GM23338 (cell line): ENCODE measurements around the gene STOM. TPM values are rescaled to one million over a fixed set of nuclear protein-coding genes. Genes with fewer than 3 reads are reported as not detected.

Experiments
- ATAC-seq: fragments of 200-7000 bp; cut with Tn5 transposase; 3 replicates; pipeline ENCODE4 v1.9.1; 2020
- DNase-seq: peaks from one replicate; pipeline ENCODE4 v3.0.0-alpha.2; 2015; ENCODE audit warnings: low spot score
- H2AFZ ChIP-seq: fragments of 200-600 bp; sonication (generic); 2 replicates; pipeline ENCODE4 v1.8.0; 2016; ENCODE audit warnings: antibody characterized with exemption, mild to moderate bottlenecking, moderate library complexity
- H3F3A ChIP-seq: fragments of 200-600 bp; sonication (generic); replicated peaks from 2 replicates; pipeline ENCODE4 v1.8.0; 2017; ENCODE audit warnings: antibody characterized with exemption, mixed run types, low read depth
- H3K27ac ChIP-seq: fragments of 200-600 bp; sonication (generic); 2 replicates; pipeline ENCODE4 v1.6.1; 2016; ENCODE audit warnings: low read depth
- H3K27me3 ChIP-seq: fragments of 200-600 bp; sonication (generic); 2 replicates; pipeline ENCODE4 v1.8.0; 2016; ENCODE audit warnings: mild to moderate bottlenecking, mixed run types, moderate library complexity; ENCODE audit not compliant: insufficient read depth
- H3K36me3 ChIP-seq: fragments of 200-600 bp; sonication (generic); 2 replicates; pipeline ENCODE4 v1.8.0; 2016; ENCODE audit warnings: mild to moderate bottlenecking; ENCODE audit not compliant: insufficient read depth
- H3K4me1 ChIP-seq: fragments of 200-600 bp; sonication (generic); 2 replicates; pipeline ENCODE4 v1.8.0; 2016; ENCODE audit warnings: mild to moderate bottlenecking, moderate library complexity; ENCODE audit not compliant: insufficient read depth
- H3K4me2 ChIP-seq: fragments of 200-600 bp; sonication (generic); 2 replicates; pipeline ENCODE4 v1.7.1; 2017; ENCODE audit warnings: mixed run types
- H3K4me3 ChIP-seq: fragments of 200-600 bp; sonication (generic); 2 replicates; pipeline ENCODE4 v1.6.1; 2016; ENCODE audit warnings: mixed run types
- H3K79me2 ChIP-seq: fragments of 200-600 bp; sonication (generic); replicated peaks from 2 replicates; pipeline ENCODE4 v1.8.0; 2017; ENCODE audit warnings: mild to moderate bottlenecking; ENCODE audit not compliant: insufficient read depth
- H3K9me2 ChIP-seq: fragments of 200-600 bp; sonication (generic); 2 replicates; pipeline ENCODE4 v1.8.0; 2017; ENCODE audit not compliant: insufficient read depth
- H4K20me1 ChIP-seq: fragments of 200-600 bp; sonication (generic); replicated peaks from 2 replicates; pipeline ENCODE4 v1.8.0; 2017; ENCODE audit warnings: mild to moderate bottlenecking; ENCODE audit not compliant: insufficient read depth
- H3K27ac Mint-ChIP-seq: 2 replicates; pipeline ENCODE4 v1.8.0; 2020; ENCODE audit warnings: inconsistent platforms, mild to moderate bottlenecking, moderate library complexity, mixed read lengths
- H3K27me3 Mint-ChIP-seq: 3 replicates; pipeline ENCODE4 v1.8.0; 2022; ENCODE audit warnings: low read depth, mild to moderate bottlenecking, moderate library complexity, mixed read lengths, inconsistent platforms; ENCODE audit not compliant: insufficient read depth, poor library complexity
- H3K36me3 Mint-ChIP-seq: 3 replicates; pipeline ENCODE4 v1.8.0; 2021; ENCODE audit warnings: low read depth, mild to moderate bottlenecking, inconsistent platforms, moderate library complexity, mixed read lengths
- H3K4me1 Mint-ChIP-seq: 3 replicates; pipeline ENCODE4 v1.8.0; 2020; ENCODE audit warnings: mild to moderate bottlenecking, inconsistent platforms, mixed read lengths
- H3K4me3 Mint-ChIP-seq: 3 replicates; pipeline ENCODE4 v1.8.0; 2021; ENCODE audit warnings: moderate library complexity, mild to moderate bottlenecking, inconsistent platforms, mixed read lengths
- H3K9me3 Mint-ChIP-seq: 3 replicates; pipeline ENCODE4 v1.8.0; 2020; ENCODE audit warnings: moderate library complexity, mild to moderate bottlenecking, inconsistent platforms, mixed read lengths
- EZH2phosphoT487 ChIP-seq: fragments of 200-600 bp; sonication (generic); IDR thresholded peaks from one replicate; pipeline ENCODE4 v1.8.1; 2018; ENCODE audit warnings: antibody characterized with exemption; ENCODE audit not compliant: unreplicated experiment
- JUNB ChIP-seq: IDR thresholded peaks from one replicate; pipeline ENCODE4 v1.6.1; 2016; ENCODE audit warnings: antibody characterized with exemption; ENCODE audit not compliant: unreplicated experiment
- NANOG ChIP-seq: IDR thresholded peaks from 2 replicates; pipeline ENCODE4 v1.6.1; 2016; ENCODE audit warnings: antibody characterized with exemption, borderline replicate concordance
- POLR2AphosphoS5 ChIP-seq: IDR thresholded peaks from 2 replicates; pipeline ENCODE4 v1.6.1; 2016; ENCODE audit warnings: antibody characterized with exemption, low read depth
- REST ChIP-seq: IDR thresholded peaks from one replicate; pipeline ENCODE4 v1.6.1; 2018; ENCODE audit warnings: antibody characterized with exemption; ENCODE audit not compliant: unreplicated experiment
- STAT1 ChIP-seq: IDR thresholded peaks from one replicate; pipeline ENCODE4 v1.6.1; 2016; ENCODE audit warnings: antibody characterized with exemption; ENCODE audit not compliant: unreplicated experiment
- polyA plus RNA-seq: library from polyadenylated mRNA; unstranded; fragments of >200 nt; fragmentation: Nextera tagmentation; extraction: Ambion mirVana; gene quantifications from 2 replicates; pipeline ENCODE4 v1.2.1, GENCODE V29; 2016
- total RNA-seq: library from RNA; depleted of rRNA; stranded (reverse); fragments of >200 nt; shearing (Covaris generic); gene quantifications from 2 replicates; pipeline ENCODE4 v1.2.3, GENCODE V29; 2014
- TF ChIP-seq, protein P1 (sequence below), 2 experiments: fragments of 200-600 bp in 1 of 2; sonication (generic) in 1 of 2; conservative IDR thresholded peaks; 2 replicates each; pipeline versions ENCODE4 v1.5.1 to v1.6.1; 2016 to 2017; ENCODE audit warnings: antibody characterized with exemption in 2 of 2, low read depth in 2 of 2, mild to moderate bottlenecking in 2 of 2, moderate library complexity in 1 of 2
- TF ChIP-seq, protein P2 (sequence below): IDR thresholded peaks from 2 replicates; pipeline ENCODE4 v1.6.1; 2016; ENCODE audit warnings: antibody characterized with exemption

The STOM gene
- total and polyA plus RNA-seq, 2 experiments from 2014 or later, result 29.4 to 51.1 TPM

- peaks cover 5% of the 10 kb centered on the region for H3K27me3 Mint-ChIP-seq
- Histone ChIP-seq H3K27me3 (no peaks in the 10 kb centered on the region), H3K4me1 (no peaks in the 10 kb centered on the region), H3K9me2 (no peaks in the 10 kb centered on the region), H3K36me3 (no peaks in the 10 kb centered on the region; the same call in 1 of the 2 replicates), H3K4me2 (no peak overlapping the region), H2AFZ (no peak overlapping the region), H3K27ac (no peak overlapping the region), H3K79me2 (no peaks in the 10 kb centered on the region), H4K20me1 (no peaks in the 10 kb centered on the region), H3K4me3 (no peak overlapping the region), H3F3A (no peaks in the 10 kb centered on the region)
- peak overlapping the region; percentile 59; the same call in 1 of the 2 replicates for H3K27ac Mint-ChIP-seq
- H3K4me1 Mint-ChIP-seq, result no peaks in the 10 kb centered on the region
- peaks cover 18% of the 10 kb centered on the region for H3K36me3 Mint-ChIP-seq
- DNase-seq (peak; percentile 22), ATAC-seq (peak; percentile 45)
- no peaks in the 10 kb centered on the region for H3K9me3 Mint-ChIP-seq
- TF ChIP-seq POLR2AphosphoS5, result no peak
- TF ChIP-seq, protein P1, sequence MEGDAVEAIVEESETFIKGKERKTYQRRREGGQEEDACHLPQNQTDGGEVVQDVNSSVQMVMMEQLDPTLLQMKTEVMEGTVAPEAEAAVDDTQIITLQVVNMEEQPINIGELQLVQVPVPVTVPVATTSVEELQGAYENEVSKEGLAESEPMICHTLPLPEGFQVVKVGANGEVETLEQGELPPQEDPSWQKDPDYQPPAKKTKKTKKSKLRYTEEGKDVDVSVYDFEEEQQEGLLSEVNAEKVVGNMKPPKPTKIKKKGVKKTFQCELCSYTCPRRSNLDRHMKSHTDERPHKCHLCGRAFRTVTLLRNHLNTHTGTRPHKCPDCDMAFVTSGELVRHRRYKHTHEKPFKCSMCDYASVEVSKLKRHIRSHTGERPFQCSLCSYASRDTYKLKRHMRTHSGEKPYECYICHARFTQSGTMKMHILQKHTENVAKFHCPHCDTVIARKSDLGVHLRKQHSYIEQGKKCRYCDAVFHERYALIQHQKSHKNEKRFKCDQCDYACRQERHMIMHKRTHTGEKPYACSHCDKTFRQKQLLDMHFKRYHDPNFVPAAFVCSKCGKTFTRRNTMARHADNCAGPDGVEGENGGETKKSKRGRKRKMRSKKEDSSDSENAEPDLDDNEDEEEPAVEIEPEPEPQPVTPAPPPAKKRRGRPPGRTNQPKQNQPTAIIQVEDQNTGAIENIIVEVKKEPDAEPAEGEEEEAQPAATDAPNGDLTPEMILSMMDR (conservative IDR thresholded peaks at IDR 0.05; ENCODE audit: low read depth in 2 of 2), result peak; percentile 1 to 27; a peak in 2 of 4 replicates
- H3K4me3 Mint-ChIP-seq, result no peak overlapping the region
Observed at GRCh38 chr9:121331992-121332685, 37.9 kb downstream of the STOM start.

- no peaks in the 10 kb centered on the region for H3K4me1 Mint-ChIP-seq
- Histone ChIP-seq H3K27me3 (no peaks in the 10 kb centered on the region), H4K20me1 (no peaks in the 10 kb centered on the region), H3K4me3 (no peak overlapping the region), H3K79me2 (no peaks in the 10 kb centered on the region), H3F3A (no peaks in the 10 kb centered on the region), H3K9me2 (no peaks in the 10 kb centered on the region), H2AFZ (no peak overlapping the region), H3K27ac (no peak overlapping the region), H3K4me2 (no peak overlapping the region), H3K4me1 (no peaks in the 10 kb centered on the region), H3K36me3 (no peaks in the 10 kb centered on the region; the same call in 1 of the 2 replicates)
- H3K9me3 Mint-ChIP-seq, result no peaks in the 10 kb centered on the region
- no peak for DNase-seq
- H3K4me3 Mint-ChIP-seq, result no peak overlapping the region
- H3K36me3 Mint-ChIP-seq, result peaks cover 18% of the 10 kb centered on the region
- ATAC-seq, result no peak
- H3K27me3 Mint-ChIP-seq, result peaks cover 5% of the 10 kb centered on the region
- H3K27ac Mint-ChIP-seq, result no peak overlapping the region
- TF ChIP-seq, protein P2, sequence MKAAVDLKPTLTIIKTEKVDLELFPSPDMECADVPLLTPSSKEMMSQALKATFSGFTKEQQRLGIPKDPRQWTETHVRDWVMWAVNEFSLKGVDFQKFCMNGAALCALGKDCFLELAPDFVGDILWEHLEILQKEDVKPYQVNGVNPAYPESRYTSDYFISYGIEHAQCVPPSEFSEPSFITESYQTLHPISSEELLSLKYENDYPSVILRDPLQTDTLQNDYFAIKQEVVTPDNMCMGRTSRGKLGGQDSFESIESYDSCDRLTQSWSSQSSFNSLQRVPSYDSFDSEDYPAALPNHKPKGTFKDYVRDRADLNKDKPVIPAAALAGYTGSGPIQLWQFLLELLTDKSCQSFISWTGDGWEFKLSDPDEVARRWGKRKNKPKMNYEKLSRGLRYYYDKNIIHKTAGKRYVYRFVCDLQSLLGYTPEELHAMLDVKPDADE, result no peak
- TF ChIP-seq POLR2AphosphoS5 (no peak), JUNB (no peak), EZH2phosphoT487 (no peak), REST (no peak), STAT1 (no peak), NANOG (no peak)
Observed at GRCh38 chr9:121331549-121331948, 38.5 kb downstream of the STOM start.
